HCT116 (cell line): ENCODE measurements around the gene EIF2D. TPM values are rescaled to one million over a fixed set of nuclear protein-coding genes. Genes with fewer than 3 reads are reported as not detected.

ENCODE experiments used
- ATAC-seq: fragments of 200-7000 bp; cut with Tn5 transposase; 2 replicates; pipeline ENCODE4 v1.9.1; 2020; ENCODE audit warnings: mild to moderate bottlenecking, moderate library complexity
- BruUV-seq: library from RNA; stranded (reverse); fragments of 400-500 nt; replicated peaks from 2 replicates; lab custom pipeline; 2021; lab: Mats Ljungman, UMichigan
- CTCF ChIA-PET: fragments of 300-600 bp; sonication (Branson Sonifier 250); formaldehyde crosslinking; loops from one replicate; lab custom pipeline; 2021; ENCODE audit warnings: antibody characterized with exemption; lab: Charles Lee
- POLR2A ChIA-PET: fragments of 300-600, 350-600 bp; sonication (Branson Sonifier 250); formaldehyde crosslinking; loops from one replicate; lab custom pipeline; 2021; ENCODE audit warnings: antibody characterized with exemption; lab: Charles Lee
- RAD21 ChIA-PET, 2 experiments: fragments of 300-600 bp; sonication (Branson Sonifier 250); formaldehyde crosslinking; loops; one replicate each; lab custom pipeline; 2023; ENCODE audit warnings: low total read pairs in 2 of 2; ENCODE audit not compliant: uncharacterized antibody in 2 of 2, unreplicated experiment in 2 of 2, low non-redundant PET in 1 of 2; lab: Charles Lee
- DNase-seq: peaks from one replicate; pipeline ENCODE4 v3.0.0-alpha.2; 2010; ENCODE audit warnings: low read depth, low spot score
- H2AFZ ChIP-seq: fragments of 200-600 bp; shearing (Covaris generic), sonication (generic); 2 replicates; pipeline ENCODE4 v1.6.1; 2017; ENCODE audit warnings: low read depth, mixed run types, mixed read lengths, antibody characterized with exemption, low read length; ENCODE audit not compliant: poor library complexity, severe bottlenecking
- H3K27ac ChIP-seq: 2 replicates; pipeline ENCODE4 v1.5.1; 2012; ENCODE audit warnings: low read depth, low read length
- H3K27me3 ChIP-seq: fragments of 200-600 bp; sonication (generic); 2 replicates; pipeline ENCODE4 v1.6.1; 2016; ENCODE audit warnings: mixed run types, low read length, mixed read lengths; ENCODE audit not compliant: insufficient read depth
- H3K36me3 ChIP-seq, 2 experiments: fragments of 200-500 bp in 1 of 2; fragments of 200-600 bp in 1 of 2; sonication (Bioruptor generic) in 1 of 2; sonication (generic) in 1 of 2; 2 replicates each; pipeline versions ENCODE4 v1.5.1 to v1.6.1; 2014 to 2016; ENCODE audit warnings: low read length in 2 of 2, inconsistent platforms in 1 of 2, mixed read lengths in 1 of 2, mixed run types in 1 of 2; ENCODE audit not compliant: insufficient read depth in 2 of 2, control insufficient read depth in 1 of 2
- H3K4me1 ChIP-seq, 2 experiments: fragments of 200-600 bp in 1 of 2; sonication (generic) in 1 of 2; 2 replicates each; pipeline versions ENCODE4 v1.5.1 to v1.6.1; 2012 to 2017; ENCODE audit warnings: low read length in 2 of 2, inconsistent platforms in 1 of 2, mild to moderate bottlenecking in 1 of 2, mixed read lengths in 1 of 2, mixed run types in 1 of 2, moderate library complexity in 1 of 2; ENCODE audit not compliant: insufficient read depth in 2 of 2, control insufficient read depth in 1 of 2
- H3K4me2 ChIP-seq: fragments of 200-600 bp; sonication (generic); 2 replicates; pipeline ENCODE4 v1.6.1; 2017; ENCODE audit warnings: mixed run types, low read length, mixed read lengths
- H3K4me3 ChIP-seq, 2 experiments: fragments of 200-600 bp in 1 of 2; sonication (generic) in 1 of 2; replicated peaks in 1 of 2; 2 replicates each; pipeline ENCODE4 v1.5.1; 2011 to 2016; ENCODE audit warnings: low read length in 2 of 2, control low read depth in 1 of 2, low read depth in 1 of 2, mild to moderate bottlenecking in 1 of 2, mixed read lengths in 1 of 2, mixed run types in 1 of 2
- H3K79me2 ChIP-seq: fragments of 200-600 bp; sonication (generic); 2 replicates; pipeline ENCODE4 v1.6.1; 2017; ENCODE audit warnings: mild to moderate bottlenecking, mixed run types, low read length, moderate library complexity, mixed read lengths; ENCODE audit not compliant: insufficient read depth
- H3K9ac ChIP-seq: fragments of 200-600 bp; sonication (generic); 2 replicates; pipeline ENCODE4 v1.6.1; 2016; ENCODE audit warnings: low read length, mixed read lengths
- H3K9me2 ChIP-seq: fragments of 200-600 bp; sonication (generic), shearing (Covaris generic); 2 replicates; pipeline ENCODE4 v1.6.1; 2017; ENCODE audit warnings: mixed run types, mild to moderate bottlenecking, moderate library complexity; ENCODE audit not compliant: insufficient read depth
- H3K9me3 ChIP-seq, 2 experiments: fragments of 200-500 bp in 1 of 2; fragments of 200-600 bp in 1 of 2; sonication (Bioruptor generic) in 1 of 2; sonication (generic) in 1 of 2; 2 replicates each; pipeline ENCODE4 v1.6.1; 2014 to 2017; ENCODE audit warnings: low read length in 2 of 2, mixed read lengths in 2 of 2, inconsistent platforms in 1 of 2, low read depth in 1 of 2, mild to moderate bottlenecking in 1 of 2, mixed run types in 1 of 2, moderate library complexity in 1 of 2; ENCODE audit not compliant: control insufficient read depth in 1 of 2, insufficient read depth in 1 of 2
- H4K20me1 ChIP-seq: fragments of 200-600 bp; sonication (generic), shearing (Covaris generic); 2 replicates; pipeline ENCODE4 v1.6.1; 2017; ENCODE audit warnings: mixed run types, mild to moderate bottlenecking, moderate library complexity; ENCODE audit not compliant: insufficient read depth
- CEBPB ChIP-seq: IDR thresholded peaks from 2 replicates; pipeline ENCODE4 v1.6.1; 2012; ENCODE audit warnings: low read depth
- CTCF ChIP-seq, 3 experiments: fragments of 200-600 bp in 1 of 3; sonication (generic) in 1 of 3; IDR thresholded peaks in 2 of 3; conservative IDR thresholded peaks in 1 of 3; 2 replicates each; pipeline ENCODE4 v1.5.1; 2012 to 2017; ENCODE audit warnings: low read depth in 2 of 3, low read length in 2 of 3, antibody characterized with exemption in 1 of 3, borderline replicate concordance in 1 of 3, control low read depth in 1 of 3, mild to moderate bottlenecking in 1 of 3, mixed read lengths in 1 of 3, mixed run types in 1 of 3, moderate library complexity in 1 of 3; ENCODE audit not compliant: insufficient read depth in 1 of 3
- EGR1 ChIP-seq: IDR thresholded peaks from 2 replicates; pipeline ENCODE4 v1.6.1; 2012; ENCODE audit warnings: low read depth
- EZH2phosphoT487 ChIP-seq: fragments of 200-600 bp; IDR thresholded peaks from 2 replicates; pipeline ENCODE4 v1.6.1; 2018; ENCODE audit warnings: antibody characterized with exemption, borderline replicate concordance
- FOSL1 ChIP-seq: IDR thresholded peaks from 2 replicates; pipeline ENCODE4 v1.6.1; 2012; ENCODE audit warnings: low read depth
- JUND ChIP-seq: IDR thresholded peaks from 2 replicates; pipeline ENCODE4 v1.6.1; 2012
- MAX ChIP-seq: IDR thresholded peaks from 2 replicates; pipeline ENCODE4 v1.6.1; 2012
- POLR2AphosphoS5 ChIP-seq: IDR thresholded peaks from 2 replicates; pipeline ENCODE4 v1.6.1; 2011; ENCODE audit warnings: mild to moderate bottlenecking, low read depth, low read length, moderate library complexity
- RAD21 ChIP-seq: IDR thresholded peaks from 2 replicates; pipeline ENCODE4 v1.6.1; 2012; ENCODE audit warnings: low read depth, mild to moderate bottlenecking
- SIN3A ChIP-seq: IDR thresholded peaks from 2 replicates; pipeline ENCODE4 v1.6.1; 2012; ENCODE audit warnings: low read depth
- SP1 ChIP-seq: IDR thresholded peaks from 2 replicates; pipeline ENCODE4 v1.6.1; 2012; ENCODE audit warnings: low read depth
- YY1 ChIP-seq: IDR thresholded peaks from 2 replicates; pipeline ENCODE4 v1.6.1; 2011; ENCODE audit warnings: low read length, low read depth, moderate library complexity, mild to moderate bottlenecking; ENCODE audit not compliant: insufficient replicate concordance; ENCODE audit errors: extremely low read depth
- ZBTB33 ChIP-seq: IDR thresholded peaks from 2 replicates; pipeline ENCODE4 v1.6.1; 2011; ENCODE audit warnings: mild to moderate bottlenecking, low read length, moderate library complexity; ENCODE audit not compliant: insufficient replicate concordance; ENCODE audit errors: extremely low read depth
- ZFX ChIP-seq: fragments of 450-650 bp; IDR thresholded peaks from 2 replicates; pipeline ENCODE4 v1.6.1; 2017
- ZNF274 ChIP-seq: fragments of 200-500 bp; sonication (Bioruptor generic); IDR thresholded peaks from 2 replicates; pipeline ENCODE4 v1.6.1; 2014; ENCODE audit warnings: mild to moderate bottlenecking, low read depth, low read length, inconsistent platforms
- intact Hi-C: fragments of 100-400 bp; cut with micrococcal nuclease; formaldehyde crosslinking; loops from 2 replicates; pipeline ENCODE4 v1.10.0; 2022
- total RNA-seq: library from RNA; stranded (reverse); gene quantifications from one replicate; pipeline ENCODE4 v1.2.1, GENCODE V29; 2021; ENCODE audit not compliant: unreplicated experiment

EIF2D gene
- total RNA-seq, 1 experiment from 2014 or later, result 54.8 TPM

- TF ChIP-seq ZBTB33 (peak; percentile 71), SP1 (peak; percentile 79), ZFX (peak; percentile 100), YY1 (peak; percentile 99)
Measured at GRCh38 chr1:206612129-206612876, at the start of gene EIF2D (continued).

DNA sequence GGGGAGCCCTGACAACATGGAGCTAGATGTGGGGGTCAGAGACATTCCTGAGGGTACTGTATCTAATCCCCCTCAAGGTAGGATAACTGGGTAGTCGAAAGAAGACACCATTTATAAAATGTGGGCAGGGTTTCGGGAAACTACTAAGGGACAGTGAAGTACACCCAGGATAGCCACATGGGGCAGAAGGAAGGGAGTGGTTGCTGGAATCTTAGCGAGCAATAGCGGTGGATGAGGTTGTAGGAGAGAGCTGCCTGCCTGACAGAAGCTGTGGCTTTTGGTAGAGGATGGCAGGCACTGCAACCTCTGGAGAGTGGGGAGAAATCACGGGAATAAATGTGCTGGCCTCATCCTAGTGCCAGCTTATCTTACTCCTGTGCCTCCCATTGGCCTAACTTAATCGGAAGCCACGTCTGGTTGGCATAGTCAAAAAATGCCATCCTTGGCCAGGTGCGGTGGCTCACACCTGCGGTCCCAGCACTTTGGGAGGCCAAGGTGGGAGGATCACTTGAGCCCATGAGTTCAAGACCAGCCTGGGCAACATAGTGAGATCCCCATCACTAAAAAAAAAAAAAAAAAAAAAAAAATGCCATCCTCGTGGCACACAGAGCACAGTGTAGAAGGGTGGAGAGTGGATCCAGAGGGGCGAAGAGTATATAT is 49.0 kb upstream of the EIF2D start:
- no peaks in the 10 kb centered on the region for H3K36me3 ChIP-seq
- no peak overlapping the region for H3K27ac ChIP-seq
- H2AFZ ChIP-seq, result no peak overlapping the region
- no TSS peak for BruUV-seq
- no peak for ATAC-seq
- no peak overlapping the region for H3K4me2 ChIP-seq
- H3K4me1 ChIP-seq, result no peaks in the 10 kb centered on the region; a peak in 1 of 4 replicates
- no peak overlapping the region for H3K9ac ChIP-seq
- H3K9me2 ChIP-seq, result no peaks in the 10 kb centered on the region
- POLR2A ChIA-PET, result no interaction called here
- RAD21 ChIA-PET, result no interaction called here
- H4K20me1 ChIP-seq, result no peaks in the 10 kb centered on the region
- H3K79me2 ChIP-seq, result no peaks in the 10 kb centered on the region
- H3K9me3 ChIP-seq, result no peaks in the 10 kb centered on the region
- peaks cover 18% of the 10 kb centered on the region; the same call in 1 of the 2 replicates for H3K27me3 ChIP-seq
- DNase-seq, result no peak
- no peak overlapping the region for H3K4me3 ChIP-seq
- intact Hi-C loops, result no loop called here
- CTCF ChIA-PET, result interaction anchor here (4.7 to 6.8 kb wide), 3 partner anchors 27 to 50 kb away, joined by 44 to 71 read pairs (median 63); partner anchors contain the start of genes DYRK3 and EIF2D
- TF ChIP-seq ZBTB33 (no peak), CTCF (IDR thresholded peaks at IDR 0.05 in 2 of 3, conservative IDR thresholded peaks at IDR 0.05 in 1 of 3; ENCODE audit: borderline replicate concordance in 1 of 3, insufficient read depth in 1 of 3, low read depth in 2 of 3, low read length in 2 of 3) (no peak), ZNF274 (no peak), POLR2AphosphoS5 (no peak), YY1 (no peak), JUND (no peak), RAD21 (no peak), EZH2phosphoT487 (no peak), SIN3A (no peak), EGR1 (no peak), ZFX (no peak), FOSL1 (no peak), CEBPB (no peak), MAX (no peak)
- TF ChIP-seq, all 23 proteins: peak for 0
